Activated T-cell treated with anti-CD3 and anti-CD28 coated beads, Interleukin-2, amount 50 U/mL, for 72 hours (primary cell): ENCODE data around the gene TBC1D21. TPM values are rescaled to one million over a fixed set of nuclear protein-coding genes. Genes with fewer than 3 reads are reported as not detected.

Experiments used
- ATAC-seq, 2 donors: fragments of 150-1000 bp; cut with Tn5 transposase; replicated peaks in 1 of 2; 2 replicates each; pipeline ENCODE4 v1.10.0; 2021; ENCODE audit warnings: moderate library complexity in 2 of 2, mild to moderate bottlenecking in 1 of 2
- DNase-seq, 2 donors: peaks; one replicate each; pipeline ENCODE4 v3.0.0; 2021 to 2022; ENCODE audit warnings: mixed read lengths in 1 of 2
- H3K27ac Mint-ChIP-seq: one replicate; pipeline ENCODE4 v1.8.0; 2022; ENCODE audit warnings: mild to moderate bottlenecking, moderate library complexity, mixed read lengths
- H3K27me3 Mint-ChIP-seq: one replicate; pipeline ENCODE4 v1.8.0; 2022; ENCODE audit warnings: low read depth, mixed read lengths
- H3K36me3 Mint-ChIP-seq, 2 donors: one replicate each; pipeline ENCODE4 v1.8.0; 2022; ENCODE audit warnings: mixed read lengths in 2 of 2, mild to moderate bottlenecking in 1 of 2; ENCODE audit not compliant: insufficient read depth in 2 of 2
- H3K4me1 Mint-ChIP-seq: one replicate; pipeline ENCODE4 v1.8.0; 2022; ENCODE audit warnings: low read depth, mixed read lengths
- H3K4me3 Mint-ChIP-seq, 2 donors: one replicate each; pipeline ENCODE4 v1.8.0; 2022; ENCODE audit warnings: mild to moderate bottlenecking in 2 of 2, mixed read lengths in 2 of 2, moderate library complexity in 2 of 2
- H3K9me3 Mint-ChIP-seq, 2 donors: one replicate each; pipeline ENCODE4 v1.8.0; 2022; ENCODE audit warnings: mixed read lengths in 2 of 2
- total RNA-seq, 2 donors: library from RNA; stranded (reverse); gene quantifications; one replicate each; pipeline ENCODE4 v1.2.3, GENCODE V29; 2022

TBC1D21 gene
- total RNA-seq, 2 donors from 2014 or later, result not detected

GRCh38 chr15:73845907-73846306, 27.5 kb upstream of the TBC1D21 start:
- H3K36me3 Mint-ChIP-seq, result no peaks in the 10 kb centered on the region
- no peak overlapping the region for H3K27ac Mint-ChIP-seq
- no peaks in the 10 kb centered on the region for H3K9me3 Mint-ChIP-seq
- peaks cover 7% of the 10 kb centered on the region for H3K27me3 Mint-ChIP-seq
- ATAC-seq (no peak), DNase-seq (no peak)
- no peak overlapping the region for H3K4me3 Mint-ChIP-seq
- no peaks in the 10 kb centered on the region for H3K4me1 Mint-ChIP-seq

DNA sequence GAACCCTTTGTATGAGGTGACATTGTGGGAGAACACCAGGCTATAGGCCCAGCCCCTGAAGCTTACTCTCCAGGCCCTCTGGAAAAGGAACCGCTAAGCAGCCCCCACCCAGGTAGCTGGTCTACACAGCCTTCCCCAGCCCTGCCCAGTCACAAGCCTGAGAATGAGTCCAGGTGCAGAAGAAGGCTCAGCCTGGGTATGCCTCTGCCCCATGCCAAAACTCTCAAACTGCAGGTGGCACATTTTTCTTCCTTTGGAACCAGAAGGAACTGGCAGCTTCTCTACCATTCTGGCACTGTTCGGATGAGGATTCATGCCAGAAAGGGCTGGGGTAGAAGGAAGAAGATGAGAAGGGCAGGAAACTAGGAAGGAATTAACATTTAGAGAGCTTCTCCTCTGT, 23.7 kb upstream of the TBC1D21 start:
- peaks cover 27% of the 10 kb centered on the region for H3K27me3 Mint-ChIP-seq

GRCh38 chr15:73850228-73850627, 23.1 kb upstream of the TBC1D21 start:
- peaks cover 32% of the 10 kb centered on the region for H3K27me3 Mint-ChIP-seq

More for the DNA sequence above, 23.7 kb upstream of the TBC1D21 start:
- Mint-ChIP-seq H3K27ac (no peak overlapping the region), H3K4me1 (no peaks in the 10 kb centered on the region), H3K36me3 (no peaks in the 10 kb centered on the region), H3K4me3 (no peak overlapping the region), H3K9me3 (peaks cover 0 to 4% of the 10 kb centered on the region in 2 donors)
- ATAC-seq, result no peak
- DNase-seq, result no peak

DNA sequence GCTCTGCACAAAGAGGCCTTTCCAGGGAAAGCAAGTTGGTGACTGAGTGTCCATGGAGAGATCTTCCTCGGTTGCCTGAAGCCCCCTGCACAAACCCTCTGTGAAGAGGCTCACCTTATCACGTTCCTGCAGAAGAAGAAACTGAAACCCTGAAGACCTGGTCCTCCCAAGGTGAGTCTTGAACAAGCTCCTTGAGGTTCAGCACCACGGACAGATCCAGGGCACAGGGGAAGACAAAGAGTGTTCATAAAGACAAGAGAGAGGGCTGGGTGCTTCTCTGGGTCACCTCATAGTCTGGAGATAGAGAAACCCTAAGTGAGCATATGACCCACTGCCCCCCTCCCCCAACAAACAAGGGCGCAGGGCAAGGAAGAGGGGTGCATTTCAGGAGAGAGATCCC, 21.7 kb upstream of the TBC1D21 start:
- DNase-seq, result peak; percentile 35 to 38
- no peak for ATAC-seq
- H3K9me3 Mint-ChIP-seq, result peaks cover 0 to 4% of the 10 kb centered on the region in 2 donors
- peaks cover 35% of the 10 kb centered on the region for H3K27me3 Mint-ChIP-seq
- no peak overlapping the region for H3K27ac Mint-ChIP-seq
- H3K36me3 Mint-ChIP-seq, result no peaks in the 10 kb centered on the region
- H3K4me1 Mint-ChIP-seq, result no peaks in the 10 kb centered on the region
- no peak overlapping the region for H3K4me3 Mint-ChIP-seq

More at GRCh38 chr15:73850228-73850627, 23.1 kb upstream of the TBC1D21 start:
- peaks cover 0 to 4% of the 10 kb centered on the region in 2 donors for H3K9me3 Mint-ChIP-seq
- DNase-seq (no peak), ATAC-seq (no peak)
- no peak overlapping the region for H3K27ac Mint-ChIP-seq
- H3K36me3 Mint-ChIP-seq, result no peaks in the 10 kb centered on the region
- H3K4me3 Mint-ChIP-seq, result no peak overlapping the region
- H3K4me1 Mint-ChIP-seq, result no peaks in the 10 kb centered on the region

DNA sequence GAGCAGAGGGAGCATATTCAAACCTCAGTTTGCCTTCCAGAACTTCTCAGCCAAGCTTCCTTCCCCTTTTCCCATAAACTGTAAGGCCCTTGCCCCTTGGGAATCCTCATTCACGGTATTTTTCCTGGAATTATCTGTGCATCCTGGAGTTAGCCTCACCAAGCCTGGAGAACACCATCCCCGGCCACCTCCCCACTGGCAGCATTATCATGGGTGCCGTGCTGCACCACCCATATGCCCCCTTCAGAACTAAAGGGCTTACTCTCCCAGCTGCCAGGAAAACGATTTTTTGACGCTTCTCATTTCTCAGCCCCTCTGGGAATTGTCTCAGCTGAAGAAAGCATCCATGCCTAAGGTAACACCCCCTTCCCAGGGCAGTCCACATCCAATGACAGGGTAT, 20.9 kb upstream of the TBC1D21 start:
- ATAC-seq, result no peak
- Mint-ChIP-seq H3K36me3 (no peaks in the 10 kb centered on the region), H3K4me3 (no peak overlapping the region), H3K27me3 (peaks cover 42% of the 10 kb centered on the region), H3K27ac (no peak overlapping the region), H3K4me1 (no peaks in the 10 kb centered on the region), H3K9me3 (peaks cover 0 to 4% of the 10 kb centered on the region in 2 donors)
- no peak for DNase-seq

DNA sequence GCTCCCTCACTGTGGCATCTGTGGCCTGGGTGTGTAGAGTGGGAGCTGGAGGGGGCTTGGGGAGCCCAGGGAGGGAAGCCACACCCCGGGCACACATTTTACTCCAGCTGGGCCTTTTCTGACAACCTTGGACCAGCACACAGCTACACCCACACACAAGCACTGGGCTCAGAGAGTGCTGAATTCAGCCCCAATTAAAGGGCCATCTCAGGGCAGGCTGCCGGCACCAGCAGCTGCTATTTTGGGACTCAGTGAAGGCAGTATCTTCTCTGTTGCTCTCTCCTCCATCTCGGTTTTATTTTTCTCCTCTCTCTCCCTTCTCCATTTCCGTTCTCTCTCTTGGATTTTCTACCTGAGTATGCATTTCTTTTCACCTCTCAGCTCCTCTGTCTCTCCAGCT, 19.1 kb upstream of the TBC1D21 start:
- no peak for DNase-seq
- no peak overlapping the region for H3K27ac Mint-ChIP-seq
- H3K4me3 Mint-ChIP-seq, result no peak overlapping the region
- ATAC-seq, result no peak
- H3K36me3 Mint-ChIP-seq, result no peaks in the 10 kb centered on the region
- H3K4me1 Mint-ChIP-seq, result no peaks in the 10 kb centered on the region
- H3K9me3 Mint-ChIP-seq, result peaks cover 0 to 4% of the 10 kb centered on the region in 2 donors
- H3K27me3 Mint-ChIP-seq, result peaks cover 52% of the 10 kb centered on the region

- ATAC-seq (no peak), DNase-seq (no peak)
- no peaks in the 10 kb centered on the region for H3K4me1 Mint-ChIP-seq
- H3K9me3 Mint-ChIP-seq, result peaks cover 0 to 2% of the 10 kb centered on the region in 2 donors
- peaks cover 48% of the 10 kb centered on the region for H3K27me3 Mint-ChIP-seq
- no peak overlapping the region for H3K27ac Mint-ChIP-seq
- H3K36me3 Mint-ChIP-seq, result no peaks in the 10 kb centered on the region
- H3K4me3 Mint-ChIP-seq, result no peak overlapping the region
These were observed 16.7 kb upstream of the TBC1D21 start for GRCh38 chr15:73856458-73857192.

GRCh38 chr15:73857193-73857920, 16.0 kb upstream of the TBC1D21 start:
- ATAC-seq, result no peak
- no peaks in the 10 kb centered on the region for H3K9me3 Mint-ChIP-seq
- H3K4me3 Mint-ChIP-seq, result no peak overlapping the region
- no peak overlapping the region for H3K27ac Mint-ChIP-seq
- H3K27me3 Mint-ChIP-seq, result peaks cover 42% of the 10 kb centered on the region
- H3K36me3 Mint-ChIP-seq, result no peaks in the 10 kb centered on the region
- H3K4me1 Mint-ChIP-seq, result no peaks in the 10 kb centered on the region
- no peak for DNase-seq

- no peaks in the 10 kb centered on the region for H3K9me3 Mint-ChIP-seq
- H3K4me3 Mint-ChIP-seq, result no peak overlapping the region
- H3K27ac Mint-ChIP-seq, result no peak overlapping the region
- no peak for DNase-seq
- H3K4me1 Mint-ChIP-seq, result no peaks in the 10 kb centered on the region
- peaks cover 35% of the 10 kb centered on the region for H3K27me3 Mint-ChIP-seq
- no peak for ATAC-seq
- H3K36me3 Mint-ChIP-seq, result no peaks in the 10 kb centered on the region
These were observed 15.3 kb upstream of the TBC1D21 start for GRCh38 chr15:73858062-73858461.

DNA sequence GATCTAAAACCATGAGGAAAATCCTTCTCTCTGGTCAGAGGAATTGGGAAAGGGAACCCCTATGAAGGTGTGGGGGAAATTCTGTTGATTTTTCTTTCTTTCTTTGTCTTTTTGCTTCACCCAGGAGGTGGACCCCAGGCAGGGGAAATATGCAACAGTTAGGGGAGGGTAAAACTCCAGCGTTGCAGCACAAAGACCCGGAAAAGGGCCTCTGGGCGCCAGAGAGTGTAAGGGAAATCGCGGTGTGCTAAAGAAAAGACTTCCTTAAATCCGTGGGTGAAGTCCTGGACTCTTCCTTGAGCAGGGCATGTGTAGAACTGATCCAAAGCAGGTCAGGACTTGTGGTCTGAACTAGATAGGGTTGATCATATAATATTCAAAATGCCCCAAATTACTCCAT, 11.1 kb upstream of the TBC1D21 start:
- H3K4me3 Mint-ChIP-seq, result no peak overlapping the region
- H3K9me3 Mint-ChIP-seq, result no peaks in the 10 kb centered on the region
- no peak overlapping the region for H3K27ac Mint-ChIP-seq
- DNase-seq (no peak), ATAC-seq (no peak)
- H3K4me1 Mint-ChIP-seq, result peaks cover 4% of the 10 kb centered on the region
- no peaks in the 10 kb centered on the region for H3K36me3 Mint-ChIP-seq
- H3K27me3 Mint-ChIP-seq, result peaks cover 12% of the 10 kb centered on the region

DNA sequence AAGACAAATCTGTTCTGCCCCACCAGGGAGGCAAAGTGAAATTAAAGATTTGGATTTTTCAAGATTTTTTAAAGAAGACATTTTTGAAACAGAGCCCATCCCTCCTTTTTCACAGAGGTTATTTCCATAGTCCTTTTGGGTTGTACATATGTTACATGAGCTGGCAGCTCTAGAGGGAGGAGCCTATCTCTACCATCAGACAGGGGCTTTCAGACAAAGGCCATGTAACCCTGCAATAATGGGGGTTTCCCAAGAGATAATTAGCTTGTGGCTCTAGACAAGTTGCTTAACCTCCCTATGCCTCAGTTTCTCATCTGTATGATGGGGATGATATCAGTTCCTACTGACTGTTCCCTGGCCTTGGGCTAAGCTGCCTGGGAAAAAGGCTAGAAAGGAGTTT, 8.0 kb upstream of the TBC1D21 start:
- DNase-seq (no peak), ATAC-seq (no peak)
- H3K27me3 Mint-ChIP-seq, result no peaks in the 10 kb centered on the region
- H3K4me1 Mint-ChIP-seq, result peaks cover 4% of the 10 kb centered on the region
- no peaks in the 10 kb centered on the region for H3K36me3 Mint-ChIP-seq
- no peak overlapping the region for H3K4me3 Mint-ChIP-seq
- H3K27ac Mint-ChIP-seq, result no peak overlapping the region
- no peaks in the 10 kb centered on the region for H3K9me3 Mint-ChIP-seq

DNA sequence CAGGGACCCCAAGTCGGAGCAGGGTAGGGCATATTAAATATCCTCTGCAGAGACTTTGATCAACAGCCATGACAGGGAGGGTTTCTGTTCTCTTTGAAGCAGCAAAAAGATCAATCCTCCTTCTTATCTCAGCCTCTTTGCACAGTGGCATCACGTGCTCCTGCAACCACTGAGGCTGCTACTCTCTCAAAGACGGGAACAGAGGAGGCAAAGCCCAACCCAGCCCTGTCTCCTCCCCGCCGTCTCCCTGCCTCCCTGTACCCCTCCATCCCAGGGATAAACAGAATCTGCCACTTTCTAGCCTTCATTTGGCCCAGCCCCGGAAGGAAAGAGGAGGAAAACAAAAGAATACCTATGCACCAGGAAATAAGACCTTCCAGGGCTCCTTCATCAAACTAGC, 7.5 kb upstream of the TBC1D21 start:
- no peak overlapping the region for H3K27ac Mint-ChIP-seq
- DNase-seq (no peak), ATAC-seq (no peak)
- H3K27me3 Mint-ChIP-seq, result peaks cover 5% of the 10 kb centered on the region
- H3K4me3 Mint-ChIP-seq, result no peak overlapping the region
- H3K36me3 Mint-ChIP-seq, result no peaks in the 10 kb centered on the region
- no peaks in the 10 kb centered on the region for H3K9me3 Mint-ChIP-seq
- H3K4me1 Mint-ChIP-seq, result peaks cover 4% of the 10 kb centered on the region

- ATAC-seq (no peak), DNase-seq (no peak)
- Mint-ChIP-seq H3K36me3 (no peaks in the 10 kb centered on the region), H3K9me3 (no peaks in the 10 kb centered on the region), H3K4me3 (no peak overlapping the region), H3K4me1 (peaks cover 4% of the 10 kb centered on the region), H3K27me3 (peaks cover 9% of the 10 kb centered on the region), H3K27ac (no peak overlapping the region)
These were observed 6.9 kb upstream of the TBC1D21 start for GRCh38 chr15:73866481-73866880.
